GM19240 (cell line): Measurements from ENCODE around the gene RNF183.

Source experiments
- DNase-seq: peaks from one replicate; pipeline ENCODE4 v3.0.0; 2011; ENCODE audit warnings: low spot score; ENCODE audit not compliant: insufficient read length

RNF183 gene

DNA sequence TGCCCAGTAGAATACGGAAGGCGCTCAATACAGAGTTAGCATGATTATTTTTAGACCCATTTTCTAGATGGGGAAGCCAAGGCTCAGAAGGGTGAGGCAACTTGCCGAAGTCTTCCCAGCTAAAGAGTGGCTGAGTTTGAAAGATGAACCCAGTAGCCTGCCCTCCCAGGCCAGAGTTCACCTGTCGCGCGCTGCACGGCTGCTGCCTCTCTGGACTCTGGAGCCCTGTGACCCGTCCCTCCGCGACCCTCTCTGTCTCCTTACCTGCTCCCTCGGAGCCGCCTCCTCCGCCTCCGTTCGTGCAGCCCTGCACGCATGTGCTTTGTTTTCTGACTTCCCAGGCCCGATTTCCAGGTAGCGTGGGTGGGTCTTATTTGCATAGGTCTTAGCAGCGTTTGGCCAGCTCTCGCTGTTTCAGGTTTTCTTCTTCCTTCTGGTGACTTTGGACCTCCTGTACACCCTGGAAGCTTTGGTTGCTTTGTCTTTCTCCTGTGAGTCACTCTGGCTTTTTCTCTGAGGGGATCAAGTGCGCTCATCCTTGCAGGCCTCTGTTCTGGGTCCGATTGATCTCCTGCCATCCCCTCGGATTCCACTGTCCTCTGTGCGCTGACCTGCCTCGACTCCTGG is at the start of gene RNF183:
Gene RNF183, minus strand, starts transcription at position 585 of the 627 bp plus-strand sequence. CDS start 5,192 bp downstream, outside the sequence.
- no peak for DNase-seq

DNA sequence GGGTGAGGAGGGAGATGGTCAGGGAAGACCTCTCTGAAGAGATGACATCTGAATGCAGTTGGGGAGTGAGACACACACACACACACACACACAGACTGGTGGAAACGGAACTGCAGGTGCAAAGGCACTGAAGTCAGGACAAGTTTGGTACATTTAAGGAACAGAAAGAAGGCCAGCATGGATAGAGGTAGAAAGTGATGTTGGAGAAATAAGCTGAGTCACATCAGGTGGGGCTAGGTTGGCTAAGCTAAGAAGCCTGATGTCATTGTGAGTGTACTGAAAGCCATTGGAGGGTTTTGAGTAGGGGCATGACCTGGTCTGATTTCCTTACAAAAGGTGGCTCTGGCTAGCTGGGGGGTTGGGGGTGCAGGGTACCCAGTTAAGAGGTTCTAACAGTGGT is 49.2 kb upstream of the RNF183 start:
- no peak for DNase-seq

GRCh38 chr9:113352006-113352405 is 48.8 kb upstream of the RNF183 start:
- no peak for DNase-seq

GRCh38 chr9:113350937-113351336 is 47.8 kb upstream of the RNF183 start:
- no peak for DNase-seq

DNA sequence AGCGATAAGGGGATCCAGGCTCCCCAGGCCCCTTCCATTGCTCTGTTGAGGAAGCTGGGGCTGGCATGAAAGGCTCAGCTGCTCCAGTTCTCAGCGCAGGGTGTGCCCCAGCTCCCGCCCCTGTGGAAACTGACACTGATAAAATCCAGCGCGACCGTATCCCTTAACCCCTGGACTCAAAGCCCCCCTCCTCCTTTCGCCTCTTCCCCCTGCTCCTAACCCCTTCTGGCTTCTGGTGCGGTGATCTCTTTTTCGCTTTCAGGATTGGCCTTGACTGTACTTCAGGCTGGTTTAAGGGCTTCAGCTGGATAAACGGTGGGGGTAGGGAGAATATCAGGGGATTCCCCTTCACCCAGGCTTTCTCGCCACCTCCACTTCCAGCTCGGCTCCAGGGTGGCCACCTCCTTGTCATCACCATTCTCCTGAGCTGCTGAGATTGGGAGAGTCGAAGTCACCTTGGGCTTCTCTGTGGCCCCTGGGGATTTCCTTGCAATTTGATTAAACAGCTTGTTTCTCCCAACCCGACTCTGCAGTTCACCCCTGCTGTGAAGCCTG is 47.0 kb upstream of the RNF183 start:
- DNase-seq, result no peak

- no peak for DNase-seq
These were observed 46.4 kb upstream of the RNF183 start, which contains the start of gene BSPRY for GRCh38 chr9:113349445-113350094. BSPRY (plus strand) TSS chr9:113349541; CDS start chr9:113349580, 39 bp downstream.

GRCh38 chr9:113349066-113349444 is 45.9 kb upstream of the RNF183 start:
- DNase-seq, result no peak

GRCh38 chr9:113348437-113348836 is 45.3 kb upstream of the RNF183 start:
- no peak for DNase-seq

- no peak for DNase-seq
These were observed 42.5 kb upstream of the RNF183 start for GRCh38 chr9:113345671-113346070.

DNA sequence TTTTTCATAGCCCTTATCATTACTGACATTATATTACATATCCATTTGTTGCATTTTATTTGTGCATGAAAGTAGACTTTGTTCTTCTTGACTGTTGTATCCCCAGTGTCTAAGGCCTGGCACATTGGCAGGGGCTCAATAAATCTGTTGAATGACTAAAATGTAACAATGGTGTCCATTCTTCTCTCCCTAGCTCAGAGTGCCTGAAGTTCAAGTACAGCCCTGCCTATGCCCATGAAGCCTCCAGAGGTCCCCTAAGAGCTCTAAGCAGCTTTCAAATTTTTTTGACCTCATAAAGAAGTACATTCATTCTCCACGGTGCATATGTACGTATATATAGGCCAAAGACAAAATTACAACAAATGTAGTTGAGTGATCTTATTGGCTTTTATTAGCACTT is 42.0 kb upstream of the RNF183 start:
- DNase-seq, result no peak

DNA sequence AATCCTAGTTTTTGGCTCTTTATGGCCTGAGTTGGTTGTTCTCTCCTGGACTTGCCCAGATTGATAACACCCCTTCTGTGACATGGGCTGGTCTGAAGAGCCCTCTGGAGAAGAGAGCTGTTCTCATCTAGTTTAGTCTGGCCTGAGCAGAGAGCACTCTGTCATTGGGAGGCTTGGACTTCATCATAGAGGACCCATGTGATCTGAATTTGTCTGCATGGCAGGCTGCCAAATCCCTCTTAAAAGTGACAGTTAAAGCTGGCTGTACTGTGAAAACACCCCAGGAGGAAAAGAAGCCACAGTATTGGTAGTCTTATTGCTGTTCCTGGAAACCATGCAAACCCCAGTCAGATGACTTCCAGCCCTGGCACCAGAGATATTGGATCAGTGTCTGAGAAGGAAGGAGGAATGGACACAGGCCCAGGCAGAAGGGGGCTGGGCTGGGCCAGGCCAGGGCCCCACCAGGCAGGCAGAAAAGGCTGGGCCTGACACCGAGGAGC is 40.6 kb upstream of the RNF183 start:
- DNase-seq, result no peak

DNA sequence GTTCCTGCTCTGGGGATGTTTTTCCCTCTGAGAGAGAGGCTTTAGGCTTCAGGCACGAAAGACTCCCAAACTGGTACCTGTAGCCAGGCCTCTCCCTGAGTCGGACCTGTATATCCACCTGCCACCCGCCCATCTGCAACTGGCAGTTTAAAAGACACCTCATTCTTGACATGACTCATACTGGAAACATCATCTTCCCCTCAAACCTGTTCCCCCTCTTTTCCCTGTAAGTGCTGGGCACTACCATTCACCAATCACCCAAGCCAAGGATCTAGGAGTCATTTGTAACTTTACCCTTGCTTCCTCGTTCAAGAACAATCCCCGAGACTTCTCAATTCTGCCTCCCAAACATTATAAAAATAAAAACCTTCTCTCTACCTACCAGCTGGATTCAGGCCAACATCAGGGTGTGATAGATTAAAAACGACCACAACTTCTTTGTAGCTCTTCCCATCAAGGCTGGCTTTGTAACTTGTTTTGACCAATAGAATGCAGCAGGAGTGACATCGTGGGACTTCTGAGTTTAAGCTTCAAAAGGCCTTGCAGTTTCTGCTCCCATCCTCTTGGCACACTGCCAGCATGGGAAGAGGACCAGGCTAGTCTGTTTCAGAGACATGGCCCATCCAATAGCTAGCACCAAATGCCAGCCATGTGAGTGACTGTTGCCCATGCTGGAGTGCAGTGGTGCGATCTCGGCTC is 38.7 kb upstream of the RNF183 start:
- DNase-seq, result no peak

GRCh38 chr9:113340011-113340699 is 37.0 kb upstream of the RNF183 start, which contains the start of gene WDR31:
WDR31 (minus strand) TSS chr9:113340275; CDS start chr9:113332022, 8,253 bp downstream.
- peak; percentile 90 for DNase-seq

DNA sequence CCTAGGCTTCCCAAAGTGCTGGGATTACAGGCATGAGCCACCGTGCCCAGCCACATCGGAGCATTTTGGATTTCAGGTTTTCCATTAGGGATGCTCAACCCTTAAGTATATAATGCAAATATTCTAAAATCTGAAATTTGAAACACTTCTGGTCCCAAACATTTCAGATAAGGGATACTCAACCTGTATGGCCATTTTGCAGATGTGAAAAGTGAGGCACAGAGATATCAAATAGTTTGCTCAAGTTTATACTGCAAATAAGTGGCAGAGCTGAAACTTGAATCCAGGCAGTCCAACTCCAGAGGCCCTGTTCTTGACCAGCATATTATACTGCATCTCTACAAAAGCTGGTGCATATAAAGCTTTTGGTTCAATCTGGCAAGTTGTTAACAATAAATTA is 34.5 kb upstream of the RNF183 start:
- DNase-seq, result no peak

DNA sequence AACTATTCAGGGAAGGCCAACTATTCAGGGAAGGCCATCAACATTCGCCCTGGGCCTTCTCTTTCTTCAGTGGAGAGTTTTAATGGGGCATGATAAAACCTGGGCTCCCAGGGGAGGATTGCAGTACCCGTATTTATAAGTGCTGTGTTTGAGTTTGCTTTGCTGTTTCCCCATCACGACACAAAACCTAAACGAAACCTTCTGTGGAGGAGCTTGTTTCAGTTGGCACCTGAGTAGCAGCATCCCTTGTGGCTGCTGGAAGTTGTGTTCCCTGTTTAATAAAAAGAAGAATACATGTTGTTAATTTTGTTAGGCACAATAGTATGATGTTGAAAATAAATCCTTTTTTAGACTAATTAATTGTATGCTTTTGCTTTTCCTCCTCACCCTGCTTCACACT is 28.6 kb upstream of the RNF183 start:
- no peak for DNase-seq

GRCh38 chr9:113328045-113328782 is 25.0 kb upstream of the RNF183 start:
- DNase-seq, result no peak

GRCh38 chr9:113326230-113326629 is 23.1 kb upstream of the RNF183 start:
- DNase-seq, result no peak

DNA sequence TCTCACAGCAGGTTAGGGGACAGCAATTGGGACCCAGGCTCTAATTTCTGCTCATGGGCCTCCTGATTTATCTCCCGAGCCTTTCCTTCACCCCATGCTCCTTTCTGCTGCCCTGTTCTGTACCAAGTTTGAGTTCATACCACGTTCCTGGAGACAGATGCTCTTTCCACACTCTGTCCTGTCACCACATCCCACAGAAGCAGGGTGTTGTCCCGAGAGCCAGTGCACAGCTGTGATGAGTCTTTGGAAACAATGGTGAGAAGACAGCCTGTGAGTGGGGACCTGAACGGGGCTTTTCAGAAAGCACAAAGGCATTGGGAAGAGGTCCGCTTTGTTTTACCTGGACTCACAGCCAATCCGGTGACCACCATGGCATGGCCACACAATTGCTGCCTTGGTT is 19.5 kb upstream of the RNF183 start:
- no peak for DNase-seq

DNA sequence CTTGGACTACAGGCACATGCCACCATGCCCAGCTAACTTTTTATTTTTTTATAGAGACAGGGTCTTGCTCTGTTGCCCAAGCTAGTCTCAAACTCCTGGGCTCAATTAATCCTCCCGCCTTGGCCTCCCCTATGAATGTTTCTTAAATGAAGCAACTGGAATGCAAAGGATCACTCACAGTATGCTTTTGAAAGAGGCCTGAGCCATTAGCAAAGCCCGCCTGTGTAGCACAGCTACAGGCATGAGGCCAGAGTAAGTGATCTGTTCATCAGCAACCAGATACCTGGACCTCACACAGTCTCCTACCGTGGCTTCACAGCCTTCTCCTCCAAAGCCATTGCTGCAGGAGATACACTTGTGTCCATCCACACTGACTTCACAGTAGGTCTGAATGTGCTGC is 16.9 kb upstream of the RNF183 start:
- DNase-seq, result no peak

- no peak for DNase-seq
These were observed 15.9 kb upstream of the RNF183 start for GRCh38 chr9:113319054-113319453.

GRCh38 chr9:113317777-113318176 is 14.6 kb upstream of the RNF183 start:
- no peak for DNase-seq
